ENCODE measurements around the gene MAGEF1. TPM values are rescaled to one million over a fixed set of nuclear protein-coding genes. Genes with fewer than 3 reads are reported as not detected.

Gene MAGEF1
- total and polyA plus RNA-seq, 2 of the 8 experiments (the other 6 are each of a cell fraction or from before 2014, with no cell fraction given): 26.5 to 56.7 TPM

DNA sequence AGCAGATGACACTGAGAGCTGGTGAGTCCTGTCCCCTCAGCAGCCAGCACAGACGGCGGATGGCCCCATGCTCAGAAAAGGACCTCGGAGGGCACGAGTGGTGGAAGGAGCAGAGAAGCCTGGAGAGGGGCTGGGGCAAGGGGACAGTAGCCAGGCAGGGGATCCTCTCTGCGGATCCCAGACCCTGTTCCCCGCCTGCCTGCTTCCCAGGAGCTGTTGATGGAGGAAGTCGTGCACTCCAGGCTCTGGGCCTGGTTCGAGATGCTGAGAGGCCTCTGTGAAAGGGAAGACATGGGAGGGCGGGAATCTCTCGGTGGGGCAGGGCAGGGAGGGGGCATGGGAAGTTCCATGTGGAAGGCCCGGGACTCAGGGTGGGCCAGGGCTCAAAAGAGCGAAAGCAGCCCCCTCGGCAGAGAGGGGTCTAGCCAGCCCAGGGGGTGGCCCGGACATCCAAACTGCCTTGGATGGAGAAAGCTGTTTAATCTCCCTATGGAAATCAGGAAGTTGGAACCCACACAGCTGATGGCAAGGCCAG is 47.9 kb upstream of the MAGEF1 start:
- Histone ChIP-seq H4K91ac (replicated peaks; ENCODE audit: insufficient read length, low read length) (peak overlapping the region; percentile 25), H3K4me3 (ENCODE audit: extremely low read depth in 1 of 4, insufficient read depth in 2 of 4, low read depth in 3 of 4, low read length in 4 of 4) (no peak overlapping the region), H2BK120ac (replicated peaks; ENCODE audit: low read depth, low read length) (no peak overlapping the region), H3K18ac (ENCODE audit: extremely low read depth, low read length) (no peak overlapping the region), H3K36me3 (ENCODE audit: control insufficient read depth in 2 of 4, insufficient read depth in 4 of 4, low read length in 3 of 4) (no peaks in the 10 kb centered on the region), H3K9me3 (ENCODE audit: insufficient read depth in 2 of 2, low read depth in 1 of 2, low read length in 1 of 2) (no peaks in the 10 kb centered on the region), H3K23ac (ENCODE audit: insufficient read length) (no peak overlapping the region), H2AK5ac (ENCODE audit: low read depth, low read length) (no peak overlapping the region), H3K27me3 (replicated peaks in 1 of 4; ENCODE audit: control insufficient read depth in 3 of 4, extremely low read depth in 1 of 4, insufficient read depth in 3 of 4, low read length in 3 of 4) (0 out of 7 replicates have a peak, but pooled peaks cover 0 to 3% (median 1%) of the 10 kb centered on the region in 4 experiments), H2AFZ (ENCODE audit: low read length) (no peak overlapping the region), H4K8ac (ENCODE audit: extremely low read depth, insufficient read depth, low read length) (no peak overlapping the region), H3K27ac (ENCODE audit: low read depth, low read length) (no peak overlapping the region), H3K9ac (replicated peaks in 1 of 4; ENCODE audit: extremely low read depth in 1 of 4, low read depth in 3 of 4, low read length in 3 of 4) (no peak overlapping the region), H2BK5ac (ENCODE audit: low read depth, low read length) (no peak overlapping the region), H2BK12ac (ENCODE audit: low read depth, low read length) (0 out of 2 replicates have a peak overlapping the region, but pooled peaks have one; percentile 63), H3K4ac (replicated peaks; ENCODE audit: insufficient read length, low read depth, low read length) (no peak overlapping the region), H3K79me1 (ENCODE audit: low read depth, low read length) (no peaks in the 10 kb centered on the region), H2BK15ac (ENCODE audit: low read length) (peak overlapping the region; percentile 81; the same call in 1 of the 2 replicates), H3K56ac (replicated peaks; ENCODE audit: insufficient read length, low read depth, low read length) (no peak overlapping the region), H3K4me2 (ENCODE audit: insufficient read depth in 1 of 2, low read depth in 2 of 2, low read length in 2 of 2) (no peak overlapping the region), H3K4me1 (replicated peaks in 1 of 4; ENCODE audit: control insufficient read depth in 3 of 4, insufficient read depth in 4 of 4, low read length in 3 of 4) (peaks cover 3 to 29% (median 15%) of the 10 kb centered on the region in 4 experiments), H4K5ac (ENCODE audit: insufficient read length, low read depth, low read length) (no peak overlapping the region), H3K23me2 (ENCODE audit: low read depth, low read length) (no peaks in the 10 kb centered on the region; the same call in 1 of the 2 replicates), H3K79me2 (ENCODE audit: control insufficient read depth in 1 of 2, insufficient read depth in 2 of 2, low read length in 2 of 2) (no peaks in the 10 kb centered on the region), H4K20me1 (replicated peaks in 1 of 2; ENCODE audit: control insufficient read depth in 1 of 2, insufficient read depth in 2 of 2, low read length in 2 of 2) (no peaks in the 10 kb centered on the region), H3K14ac (ENCODE audit: insufficient read length) (no peak overlapping the region), H2BK20ac (ENCODE audit: low read length) (no peak overlapping the region)
- no peak for DNase-seq (ENCODE audit: low read depth in 1 of 2, low spot score in 2 of 2)
- FAIRE-seq: no peak
- ChIA-PET POLR2A (ENCODE audit: partially characterized antibody) (interaction anchor here (1.3 kb wide), 1 partner anchor 160 kb away, joined by 3 read pairs; no protein-coding TSS in a partner anchor), CTCF (ENCODE audit: partially characterized antibody) (interaction anchor here (0.8 to 6.8 kb wide), 10 partner anchors 8 to 203 kb away, joined by 3 to 42 read pairs (median 4); no protein-coding TSS in a partner anchor)
- 74% methylated on average over 13 of the region's 14 CpGs; no CpG with 5 or more reads in 1 of the 2 experiments for WGBS, 2 experiments (ENCODE audit: extremely low coverage in 1 of 2, insufficient coverage in 1 of 2, insufficient read length in 1 of 2, insufficient replicate concordance in 2 of 2, low coverage in 1 of 2, low lambda C conversion rate in 2 of 2, missing lambda C conversion rate in 1 of 2)
- TF ChIP-seq ASH2L (IDR thresholded peaks at IDR 0.05; ENCODE audit: low read length): no peak
- no peak for TF ChIP-seq TAF7 (optimal IDR thresholded peaks at IDR 0.05; ENCODE audit: borderline replicate concordance, low read depth, low read length)
- TF ChIP-seq CHD1 (IDR thresholded peaks at IDR 0.05; ENCODE audit: low read depth, low read length): no peak
- TF ChIP-seq, protein P1, sequence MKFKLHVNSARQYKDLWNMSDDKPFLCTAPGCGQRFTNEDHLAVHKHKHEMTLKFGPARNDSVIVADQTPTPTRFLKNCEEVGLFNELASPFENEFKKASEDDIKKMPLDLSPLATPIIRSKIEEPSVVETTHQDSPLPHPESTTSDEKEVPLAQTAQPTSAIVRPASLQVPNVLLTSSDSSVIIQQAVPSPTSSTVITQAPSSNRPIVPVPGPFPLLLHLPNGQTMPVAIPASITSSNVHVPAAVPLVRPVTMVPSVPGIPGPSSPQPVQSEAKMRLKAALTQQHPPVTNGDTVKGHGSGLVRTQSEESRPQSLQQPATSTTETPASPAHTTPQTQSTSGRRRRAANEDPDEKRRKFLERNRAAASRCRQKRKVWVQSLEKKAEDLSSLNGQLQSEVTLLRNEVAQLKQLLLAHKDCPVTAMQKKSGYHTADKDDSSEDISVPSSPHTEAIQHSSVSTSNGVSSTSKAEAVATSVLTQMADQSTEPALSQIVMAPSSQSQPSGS (IDR thresholded peaks at IDR 0.05; ENCODE audit: low read length): no peak
- TF ChIP-seq BCL11A (IDR thresholded peaks at IDR 0.05; ENCODE audit: low read depth in 2 of 2, low read length in 2 of 2): no peak
- no peak for TF ChIP-seq TCF12 (IDR thresholded peaks at IDR 0.05; ENCODE audit: low read depth, low read length)
- TF ChIP-seq POU5F1 (IDR thresholded peaks at IDR 0.05; ENCODE audit: low read depth, low read length): no peak
- no peak for TF ChIP-seq HDAC2 (IDR thresholded peaks at IDR 0.05; ENCODE audit: borderline replicate concordance in 1 of 2, low read depth in 2 of 2, low read length in 2 of 2)
- TF ChIP-seq RNF2 (IDR thresholded peaks at IDR 0.05; ENCODE audit: borderline replicate concordance, low read depth, low read length, missing control alignments, poor library complexity, severe bottlenecking): no peak
- TF ChIP-seq YY1 (IDR thresholded peaks at IDR 0.05; ENCODE audit: low read depth, low read length): no peak
- no peak for TF ChIP-seq EZH2 (IDR thresholded peaks at IDR 0.05; ENCODE audit: low read depth, low read length, severe bottlenecking)
